ENCODE results near the gene POLR2L. TPM values are rescaled to one million over a fixed set of nuclear protein-coding genes. Genes with fewer than 3 reads are reported as not detected.

Gene POLR2L
- total RNA-seq (10 to 100 TPM; 24.6 to 95.3 (median 62.5) TPM), polyA plus RNA-seq (100 to 1,000 TPM in 1 of 3 donors, 10 to 100 TPM in 2; 55.2 to 131 (median 94.0) TPM)
- long read RNA-seq, donor 1, transcript POLR2L-201 (2 exons, 892 nt): major isoform, 137 of 150 reads
- long read RNA-seq, donor 1, partial matches to known transcripts: 13 of 150 reads
- long read RNA-seq, donor 1, other reads (novel, unspliced or antisense): 0 of 150 reads
- long read RNA-seq, donor 2, transcript POLR2L-201 (2 exons, 892 nt): major isoform, 142 of 148 reads
- long read RNA-seq, donor 2, partial matches to known transcripts: 6 of 148 reads
- long read RNA-seq, donor 2, other reads (novel, unspliced or antisense): 0 of 148 reads

- H3K4me3 ChIP-seq: peak within 1 kb of the TSS; percentile 91 to 100 (median 98)
- intact Hi-C loops (cut with DNase I; ENCODE audit: low total_unique reads): loop anchor here (10.0 kb wide), 1 partner anchor 212 kb away; no protein-coding TSS in a partner anchor
- peaks cover 21 to 95% (median 61%) of the 10 kb centered on the region in 6 donors for H3K4me1 ChIP-seq
- peaks cover 0 to 27% (median 0%) of the 10 kb centered on the region in 7 donors for H3K27me3 ChIP-seq (replicated peaks in 1 of 7)
- peak; percentile 97 for DNase-seq
- peak; percentile 28 to 77 (median 77) for TF ChIP-seq POLR2A (IDR thresholded peaks at IDR 0.05)
- peak in 2 of 11 experiments; percentile 9 to 14 for TF ChIP-seq CTCF (IDR thresholded peaks at IDR 0.05 in 8 of 11, conservative IDR thresholded peaks at IDR 0.05 in 3 of 11)
- TF ChIP-seq POLR2AphosphoS5 (IDR thresholded peaks at IDR 0.05): peak; percentile 88 to 94 (median 91)
- peaks cover 0 to 36% (median 29%) of the 10 kb centered on the region in 6 donors for H3K36me3 ChIP-seq
- H3K9me3 ChIP-seq: no peaks in the 10 kb centered on the region
- 0 to 1% (median 1%) methylated on average over 16 to 87 of the region's 87 CpGs for WGBS, 5 donors
- H3K27ac ChIP-seq: peak within 1 kb of the TSS; percentile 92 to 97 (median 95)
Observed at GRCh38 chr11:842370-843002, at the start of gene POLR2L, which contains the start of gene TSPAN4. Gene POLR2L, minus strand, starts transcription at chr11:842529. Its CDS starts 21 bp downstream, at chr11:842508. Gene TSPAN4, plus strand, starts transcription at chr11:842852. Its CDS starts 7,453 bp downstream, at chr11:850305.

- no peak for DNase-seq
Observed at GRCh38 chr11:890794-891540, 48.6 kb upstream of the POLR2L start.

GRCh38 chr11:889687-890475 is 47.6 kb upstream of the POLR2L start:
- TF ChIP-seq POLR2AphosphoS5 (IDR thresholded peaks at IDR 0.05) (no peak), CTCF (IDR thresholded peaks at IDR 0.05 in 8 of 11, conservative IDR thresholded peaks at IDR 0.05 in 3 of 11) (no peak), POLR2A (IDR thresholded peaks at IDR 0.05) (no peak)
- Histone ChIP-seq H3K4me1 (peaks cover 0 to 5% (median 0%) of the 10 kb centered on the region in 6 donors), H3K4me3 (no peak overlapping the region), H3K27ac (no peak overlapping the region), H3K9me3 (no peaks in the 10 kb centered on the region), H3K27me3 (replicated peaks in 1 of 7) (no peaks in the 10 kb centered on the region), H3K36me3 (peaks cover 0 to 95% (median 31%) of the 10 kb centered on the region in 6 donors)
- DNase-seq: no peak
- WGBS, 5 donors: 91 to 96% (median 94%) methylated on average over 16 to 32 of the region's 32 CpGs
- intact Hi-C loops (cut with DNase I; ENCODE audit: low total_unique reads): no loop called here

More at GRCh38 chr11:890794-891540, 48.6 kb upstream of the POLR2L start:
- Histone ChIP-seq H3K27me3 (replicated peaks in 1 of 7) (no peaks in the 10 kb centered on the region), H3K36me3 (peaks cover 0 to 93% (median 34%) of the 10 kb centered on the region in 6 donors), H3K4me1 (peaks cover 0 to 5% (median 0%) of the 10 kb centered on the region in 6 donors), H3K9me3 (no peaks in the 10 kb centered on the region), H3K27ac (no peak overlapping the region), H3K4me3 (no peak overlapping the region)
- no peak for TF ChIP-seq POLR2A (IDR thresholded peaks at IDR 0.05)
- no peak for TF ChIP-seq CTCF (IDR thresholded peaks at IDR 0.05 in 8 of 11, conservative IDR thresholded peaks at IDR 0.05 in 3 of 11)
- TF ChIP-seq POLR2AphosphoS5 (IDR thresholded peaks at IDR 0.05): no peak
- intact Hi-C loops (cut with DNase I; ENCODE audit: low total_unique reads): no loop called here
- 80 to 88% (median 84%) methylated on average over 17 to 27 of the region's 27 CpGs for WGBS, 5 donors

All from spleen (tissue), 13 donors.